Esophagus squamous epithelium (tissue), 4 donors: ENCODE data around the gene GID8.

Source experiments
- CTCF ChIP-seq, 6 experiments: fragments of 450-650 bp in 4 of 6; fragments of 200-600 bp in 2 of 6; sonication (generic) in 2 of 6; IDR thresholded peaks; one replicate each; pipeline ENCODE4 v1.5.1; 2016 to 2019; ENCODE audit warnings: antibody characterized with exemption in 6 of 6, mild to moderate bottlenecking in 4 of 6, moderate library complexity in 4 of 6
- POLR2A ChIP-seq, 4 donors: fragments of 450-650 bp; IDR thresholded peaks; one replicate each; pipeline ENCODE4 v1.6.1; 2017; ENCODE audit warnings: antibody characterized with exemption in 4 of 4, mild to moderate bottlenecking in 4 of 4, moderate library complexity in 3 of 4

- TF ChIP-seq CTCF (IDR thresholded peaks at IDR 0.05): no peak
- no peak for TF ChIP-seq POLR2A (IDR thresholded peaks at IDR 0.05)
These were observed 6.5 kb upstream of the GID8 start for GRCh38 chr20:62931464-62931863.
